K562 (cell line): ENCODE results near the gene ATP9B. TPM values are rescaled to one million over a fixed set of nuclear protein-coding genes. Genes with fewer than 3 reads are reported as not detected.
A peak's percentile ranks its signal among the peaks of the same experiment; 100 is the strongest.

ENCODE experiments used
- ATAC-seq: fragments of 200-7000 bp; cut with Tn5 transposase; 3 replicates; pipeline ENCODE4 v1.9.1; 2020; ENCODE audit warnings: moderate library complexity
- BruUV-seq: library from RNA; stranded (reverse); fragments of 400-500 nt; replicated peaks from 2 replicates; lab custom pipeline; 2021; lab: Mats Ljungman, UMichigan
- CTCF ChIA-PET: fragments of 300-600 bp; formaldehyde crosslinking; extraction: SDS; loops from one replicate; lab custom pipeline; 2021; ENCODE audit warnings: low intra/inter-chr PET ratio; lab: Yijun Ruan, JAX
- POLR2A ChIA-PET: fragments of 300-600, 350-650 bp; sonication (Branson Sonifier 250); formaldehyde crosslinking; extraction: SDS; loops from one replicate; lab custom pipeline; 2021; ENCODE audit warnings: antibody characterized with exemption, inconsistent platforms; lab: Yijun Ruan, JAX
- DNase-seq, 4 experiments: peaks; one replicate each; pipeline versions ENCODE4 v3.0.0 to v3.0.0-alpha.2; 2011 to 2018; ENCODE audit warnings: low spot score in 3 of 4, mixed read lengths in 3 of 4; ENCODE audit errors: extremely low read depth in 1 of 4
- FAIRE-seq: peaks from 2 replicates; lab custom pipeline; 2011; peaks lifted over from hg19 to GRCh38; lab: Jason Lieb, UNC
- H2AFZ ChIP-seq: 2 replicates; pipeline ENCODE4 v1.6.0; 2011; ENCODE audit warnings: low read depth, low read length, control low read depth, inconsistent platforms
- H3K27ac ChIP-seq: fragments of 200-600 bp; 3 replicates; pipeline ENCODE4 v1.8.0; 2011; ENCODE audit warnings: low read depth, mild to moderate bottlenecking, control low read depth, inconsistent platforms, low read length, moderate library complexity, mixed read lengths; ENCODE audit errors: extremely low read depth
- H3K27me3 ChIP-seq, 2 experiments: fragments of 300-600 bp in 1 of 2; 2 replicates in 1 of 2; 3 replicates in 1 of 2; pipeline versions ENCODE4 v1.6.0 to v1.8.0; 2011; ENCODE audit warnings: inconsistent platforms in 2 of 2, low read length in 2 of 2, mild to moderate bottlenecking in 1 of 2, mixed read lengths in 1 of 2, moderate library complexity in 1 of 2; ENCODE audit not compliant: control insufficient read depth in 2 of 2, insufficient read depth in 2 of 2
- H3K36me3 ChIP-seq: fragments of 300-600 bp; 3 replicates; pipeline ENCODE4 v1.8.0; 2011; ENCODE audit warnings: mild to moderate bottlenecking, low read length, inconsistent platforms; ENCODE audit not compliant: control insufficient read depth, insufficient read depth
- H3K4me1 ChIP-seq, 2 experiments: fragments of 200-600 bp in 1 of 2; replicated peaks in 1 of 2; 2 replicates in 1 of 2; 3 replicates in 1 of 2; pipeline versions ENCODE4 v1.5.1 to v1.8.0; 2011; ENCODE audit warnings: inconsistent platforms in 2 of 2, low read length in 2 of 2, mild to moderate bottlenecking in 1 of 2, mixed read lengths in 1 of 2, moderate library complexity in 1 of 2; ENCODE audit not compliant: control insufficient read depth in 2 of 2, insufficient read depth in 2 of 2
- H3K4me2 ChIP-seq: 2 replicates; pipeline ENCODE4 v1.6.1; 2011; ENCODE audit warnings: low read length, control low read depth, inconsistent platforms, mixed read lengths; ENCODE audit not compliant: insufficient read depth
- H3K4me3 ChIP-seq: fragments of 200-600 bp; sonication (generic), shearing (Covaris generic); 2 replicates; pipeline ENCODE4 v1.5.1; 2016; ENCODE audit warnings: control low read depth, inconsistent platforms
- H3K79me2 ChIP-seq: fragments of 200-600 bp; 3 replicates; pipeline ENCODE4 v1.8.0; 2011; ENCODE audit warnings: low read length, inconsistent platforms; ENCODE audit not compliant: control insufficient read depth, insufficient read depth
- H3K9ac ChIP-seq, 2 experiments: 2 replicates each; pipeline versions ENCODE4 v1.6.0 to v1.6.1; 2011; ENCODE audit warnings: low read depth in 2 of 2, low read length in 2 of 2, control low read depth in 1 of 2, inconsistent platforms in 1 of 2, mild to moderate bottlenecking in 1 of 2, mixed read lengths in 1 of 2; ENCODE audit not compliant: insufficient read depth in 1 of 2
- H3K9me1 ChIP-seq: one replicate; pipeline ENCODE4 v1.6.0; 2011; ENCODE audit warnings: inconsistent platforms, mild to moderate bottlenecking, low read length, moderate library complexity; ENCODE audit not compliant: control insufficient read depth, insufficient read depth
- H3K9me3 ChIP-seq: replicated peaks from 2 replicates; pipeline ENCODE4 v1.5.1; 2011; ENCODE audit warnings: low read depth, low read length, inconsistent platforms; ENCODE audit not compliant: control insufficient read depth, insufficient read depth
- H4K20me1 ChIP-seq: replicated peaks from 2 replicates; pipeline ENCODE4 v1.6.1; 2011; ENCODE audit warnings: low read length, inconsistent platforms, mixed read lengths; ENCODE audit not compliant: control insufficient read depth, insufficient read depth
- COPS2 ChIP-seq: fragments of 450-650 bp; conservative IDR thresholded peaks from 2 replicates; pipeline ENCODE4 v1.6.1; 2016; ENCODE audit warnings: mild to moderate bottlenecking, moderate library complexity
- HMG20A ChIP-seq: fragments of 450-650 bp; formaldehyde crosslinking; conservative IDR thresholded peaks from 2 replicates; pipeline ENCODE4 v1.4.0; 2020; ENCODE audit warnings: mild to moderate bottlenecking, mixed read lengths
- NFIX ChIP-seq: fragments of 250-450 bp; sonication (Bioruptor Pico); IDR thresholded peaks from 2 replicates; pipeline ENCODE4 v1.4.0; 2020; ENCODE audit warnings: low read depth, mild to moderate bottlenecking, moderate library complexity
- NFXL1 ChIP-seq: fragments of 450-650 bp; formaldehyde crosslinking; IDR thresholded peaks from 2 replicates; pipeline ENCODE4 v1.4.0; 2021; ENCODE audit warnings: mild to moderate bottlenecking
- TGIF2 ChIP-seq: sonication (generic); formaldehyde crosslinking; IDR thresholded peaks from 2 replicates; pipeline ENCODE4 v1.8.1; 2022; ENCODE audit warnings: mild to moderate bottlenecking, missing genetic modification reagents, moderate library complexity
- ZNF644 ChIP-seq: fragments of 200-800 bp; sonication (Bioruptor generic); IDR thresholded peaks from 2 replicates; pipeline ENCODE4 v1.6.1; 2016; ENCODE audit warnings: low read depth, missing genetic modification characterization, missing compliant biosample characterization
- ZNF717 ChIP-seq: fragments of 250-450 bp; sonication (Bioruptor Pico); IDR thresholded peaks from 2 replicates; pipeline ENCODE4 v1.5.0; 2021
- WGBS: fragments of 100-300 bp; shearing (Covaris generic); methylation state at CpG from one replicate; pipeline ENCODE4 v1.1.6; 2016; ENCODE audit warnings: low coverage, mixed read lengths; ENCODE audit not compliant: insufficient coverage; ENCODE audit errors: missing lambda C conversion rate; 5-methylcytosine and 5-hydroxymethylcytosine counted together
- in situ Hi-C: fragments of 300-500 bp; cut with MboI; formaldehyde crosslinking; loops from 4 replicates; pipeline ENCODE4 v1.15.0; 2018; ENCODE audit warnings: inconsistent platforms, mixed read lengths
- intact Hi-C: fragments of 100-400 bp; cut with micrococcal nuclease; formaldehyde crosslinking; loops from 2 replicates; pipeline ENCODE4 v1.14.2; 2022
- polyA plus RNA-seq, 8 experiments: library from polyadenylated mRNA; depleted of rRNA in 4 of 8; stranded (reverse) in 5 of 8; unstranded in 3 of 8; fragments of >200 nt; fragmentation: Nextera tagmentation in 2 of 8; fragmentation: Illumina TruSeq in 1 of 8; extraction: Ambion mirVana in 2 of 8; extraction: Trizol in 1 of 8; gene quantifications; 2 replicates each; pipeline versions ENCODE4 v1.2.1 to v1.2.3, GENCODE V29; 2011 to 2014; ENCODE audit warnings: inconsistent platforms in 1 of 8, missing spikeins in 1 of 8
- total RNA-seq, 7 experiments: library from RNA; depleted of rRNA in 6 of 7; stranded (reverse); fragments of >200 nt in 6 of 7; fragmentation: Illumina TruSeq in 2 of 7; extraction: Trizol in 2 of 7; gene quantifications; 2 replicates each; pipeline versions ENCODE4 v1.2.1 to v1.2.3, GENCODE V29; 2011 to 2021; ENCODE audit warnings: low replicate concordance in 1 of 7

The ATP9B gene
- total and polyA plus RNA-seq, 9 of the 15 experiments (the other 6 are each of a cell fraction or from before 2014, with no cell fraction given) = 0.66 to 13.2 (median 7.9) TPM

GRCh38 chr18:79320216-79320850 is 251.1 kb downstream of the ATP9B start:
- no peak overlapping the region for H3K27ac ChIP-seq
- TF ChIP-seq HMG20A (CRISPR knock-in tag) = no peak
- TF ChIP-seq NFIX (CRISPR knock-in tag) = no peak
- no peaks in the 10 kb centered on the region for H3K27me3 ChIP-seq
- ChIA-PET POLR2A (interaction anchor here (0.6 kb wide), 1 partner anchor 13 kb away, joined by 3 read pairs; no protein-coding TSS in a partner anchor), CTCF (no interaction called here)
- ATAC-seq = no peak
- DNase-seq = peak in 2 of 4 experiments; percentile 3 to 5
- H3K4me3 ChIP-seq = no peak overlapping the region
- 63% methylated on average over 7 of the region's 15 CpGs for WGBS
- FAIRE-seq = no peak
- H3K9ac ChIP-seq = 0 out of 4 replicates have a peak overlapping the region, but pooled peaks of 1 of the 2 experiments have one; percentile 17
- no peaks in the 10 kb centered on the region for H3K36me3 ChIP-seq
- no peaks in the 10 kb centered on the region for H3K4me1 ChIP-seq
- H3K79me2 ChIP-seq = no peaks in the 10 kb centered on the region
- in situ Hi-C loops (no loop called here), intact Hi-C loops (no loop called here)
- H2AFZ ChIP-seq = no peak overlapping the region
- no TSS peak for BruUV-seq
- H3K9me3 ChIP-seq = no peaks in the 10 kb centered on the region
- no peak overlapping the region for H3K4me2 ChIP-seq
- H3K9me1 ChIP-seq = no peaks in the 10 kb centered on the region
- H4K20me1 ChIP-seq = no peaks in the 10 kb centered on the region

GRCh38 chr18:79321625-79322405 is 252.6 kb downstream of the ATP9B start:
- CTCF ChIA-PET = no interaction called here
- no peak overlapping the region for H3K9ac ChIP-seq
- H3K4me2 ChIP-seq = no peak overlapping the region
- no peak overlapping the region for H3K27ac ChIP-seq
- intact Hi-C loops (no loop called here), in situ Hi-C loops (no loop called here)
- no peaks in the 10 kb centered on the region for H3K27me3 ChIP-seq
- H4K20me1 ChIP-seq = no peaks in the 10 kb centered on the region
- H3K79me2 ChIP-seq = no peaks in the 10 kb centered on the region
- no peaks in the 10 kb centered on the region for H3K9me1 ChIP-seq
- H3K36me3 ChIP-seq = no peaks in the 10 kb centered on the region
- POLR2A ChIA-PET = no interaction called here
- no peak for DNase-seq
- no peak for FAIRE-seq
- H3K4me3 ChIP-seq = no peak overlapping the region
- TF ChIP-seq TGIF2 (CRISPR knock-in tag) = no peak
- no peak for TF ChIP-seq NFXL1
- TF ChIP-seq COPS2 = no peak
- TF ChIP-seq ZNF644 = no peak
- TF ChIP-seq ZNF717 (CRISPR knock-in tag) = no peak
- WGBS = 66% methylated on average over 12 of the region's 17 CpGs
- H2AFZ ChIP-seq = no peak overlapping the region
- ATAC-seq = no peak
- H3K4me1 ChIP-seq = no peaks in the 10 kb centered on the region
- no TSS peak for BruUV-seq
- no peaks in the 10 kb centered on the region for H3K9me3 ChIP-seq
